ENCODE measurements around the gene PLCXD1.
"Not testable (repeated sequence)": the region's sequence is repeated elsewhere in the genome, so short reads cannot be mapped to it uniquely, and the experiment has no call there.

PLCXD1 gene

DNA sequence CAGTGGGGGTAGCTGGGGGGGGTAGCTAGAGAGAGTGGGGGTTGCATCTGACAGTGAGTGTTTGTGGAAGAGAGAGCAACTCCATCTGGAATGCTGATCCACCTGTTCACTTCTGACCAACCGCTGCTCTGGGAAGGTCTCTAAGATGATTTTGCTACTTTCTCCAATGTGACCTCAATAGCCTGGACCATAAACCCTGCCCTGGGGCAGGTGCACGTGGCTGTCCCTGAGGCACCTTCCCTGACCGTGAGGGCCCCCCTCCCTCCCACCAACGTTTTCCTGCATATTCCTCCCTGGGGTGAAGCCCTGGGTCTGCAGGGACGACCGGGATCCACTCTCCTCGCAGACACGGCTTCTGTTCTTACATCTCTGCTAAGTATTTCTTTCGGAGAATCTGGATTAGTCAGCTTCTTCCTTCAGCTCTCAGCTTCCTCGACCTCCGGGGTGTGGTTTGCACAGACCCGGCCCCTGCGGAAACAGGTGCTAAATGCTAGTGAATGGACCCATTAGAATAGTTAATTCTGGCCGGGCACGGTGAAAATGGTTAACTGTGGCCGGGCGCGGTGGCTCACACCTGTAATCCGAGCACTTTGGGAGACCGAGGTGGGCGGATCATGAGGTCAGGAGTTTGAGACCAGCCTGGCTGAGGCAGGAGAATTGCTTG is 21.4 kb upstream of the PLCXD1 start:
- no peak for DNase-seq (ENCODE audit: low read depth)
- TF ChIP-seq, protein P1, sequence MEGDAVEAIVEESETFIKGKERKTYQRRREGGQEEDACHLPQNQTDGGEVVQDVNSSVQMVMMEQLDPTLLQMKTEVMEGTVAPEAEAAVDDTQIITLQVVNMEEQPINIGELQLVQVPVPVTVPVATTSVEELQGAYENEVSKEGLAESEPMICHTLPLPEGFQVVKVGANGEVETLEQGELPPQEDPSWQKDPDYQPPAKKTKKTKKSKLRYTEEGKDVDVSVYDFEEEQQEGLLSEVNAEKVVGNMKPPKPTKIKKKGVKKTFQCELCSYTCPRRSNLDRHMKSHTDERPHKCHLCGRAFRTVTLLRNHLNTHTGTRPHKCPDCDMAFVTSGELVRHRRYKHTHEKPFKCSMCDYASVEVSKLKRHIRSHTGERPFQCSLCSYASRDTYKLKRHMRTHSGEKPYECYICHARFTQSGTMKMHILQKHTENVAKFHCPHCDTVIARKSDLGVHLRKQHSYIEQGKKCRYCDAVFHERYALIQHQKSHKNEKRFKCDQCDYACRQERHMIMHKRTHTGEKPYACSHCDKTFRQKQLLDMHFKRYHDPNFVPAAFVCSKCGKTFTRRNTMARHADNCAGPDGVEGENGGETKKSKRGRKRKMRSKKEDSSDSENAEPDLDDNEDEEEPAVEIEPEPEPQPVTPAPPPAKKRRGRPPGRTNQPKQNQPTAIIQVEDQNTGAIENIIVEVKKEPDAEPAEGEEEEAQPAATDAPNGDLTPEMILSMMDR (IDR thresholded peaks at IDR 0.05; ENCODE audit: low read depth, low read length, missing control alignments) = no peak
- no peak overlapping the region for H3K4me3 ChIP-seq (ENCODE audit: low read depth, low read length)

DNA sequence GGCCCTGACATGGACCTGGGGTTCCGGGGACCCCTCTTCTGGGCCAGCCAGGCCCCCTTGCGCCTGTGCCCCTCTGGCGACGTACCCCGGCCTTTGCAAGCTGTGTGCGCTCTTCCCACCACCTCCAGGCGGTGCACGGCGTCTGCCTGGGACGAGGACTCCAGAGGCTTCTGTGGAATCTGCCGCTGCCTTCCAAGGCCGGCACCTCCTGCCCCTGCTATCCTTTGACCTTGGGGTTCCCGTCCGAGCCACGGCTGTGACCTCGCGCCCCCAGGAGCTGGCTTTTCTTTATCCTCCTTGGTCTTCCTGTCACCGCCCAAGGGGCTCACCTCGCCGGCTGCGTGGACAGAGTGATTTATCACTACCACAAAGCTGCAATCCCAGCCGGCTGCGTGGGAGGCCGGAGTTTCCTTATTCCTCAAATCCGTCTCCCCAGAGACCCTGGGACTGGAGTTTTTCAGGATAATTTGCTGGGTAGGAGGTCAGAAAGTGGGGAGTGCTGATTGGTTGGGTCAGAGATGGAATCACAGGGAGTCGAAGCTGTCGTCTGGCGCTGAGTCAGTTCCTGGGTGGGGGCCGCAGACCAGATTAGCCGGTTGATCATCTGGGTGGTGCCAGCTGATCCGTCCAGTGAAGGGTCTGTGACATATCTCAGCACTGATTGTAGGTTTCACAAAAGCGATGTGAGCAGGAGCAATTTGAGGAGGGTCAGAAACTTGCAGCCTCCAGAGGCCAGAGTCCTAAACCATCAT is 19.8 kb upstream of the PLCXD1 start:
- no peak overlapping the region for H3K4me3 ChIP-seq (ENCODE audit: low read depth, low read length)
- DNase-seq (ENCODE audit: low read depth) = no peak
- TF ChIP-seq, protein P1 (IDR thresholded peaks at IDR 0.05; ENCODE audit: low read depth, low read length, missing control alignments) = no peak

DNA sequence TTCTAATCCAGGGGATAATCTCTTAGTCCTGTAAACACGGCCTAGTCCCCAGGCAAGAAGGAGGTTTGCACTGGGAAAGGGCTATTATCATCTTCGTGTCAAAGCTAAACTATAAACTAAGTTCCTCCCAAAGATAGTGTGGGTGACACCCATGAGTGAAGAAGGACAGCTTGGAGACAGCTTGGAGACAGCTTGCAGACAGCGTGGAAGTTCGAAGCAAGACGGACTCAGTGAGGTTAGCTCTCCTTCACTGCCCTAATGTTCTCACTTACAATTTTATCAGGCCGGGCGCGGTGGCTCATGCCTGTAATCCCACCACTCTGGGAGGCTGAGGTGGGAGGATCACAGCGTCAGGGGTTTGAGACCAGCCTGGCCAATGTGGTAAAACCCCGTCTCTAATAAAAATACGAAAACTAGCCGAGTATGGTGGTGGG is 19.2 kb upstream of the PLCXD1 start:
- H3K4me3 ChIP-seq (ENCODE audit: low read depth, low read length) = no peak overlapping the region

DNA sequence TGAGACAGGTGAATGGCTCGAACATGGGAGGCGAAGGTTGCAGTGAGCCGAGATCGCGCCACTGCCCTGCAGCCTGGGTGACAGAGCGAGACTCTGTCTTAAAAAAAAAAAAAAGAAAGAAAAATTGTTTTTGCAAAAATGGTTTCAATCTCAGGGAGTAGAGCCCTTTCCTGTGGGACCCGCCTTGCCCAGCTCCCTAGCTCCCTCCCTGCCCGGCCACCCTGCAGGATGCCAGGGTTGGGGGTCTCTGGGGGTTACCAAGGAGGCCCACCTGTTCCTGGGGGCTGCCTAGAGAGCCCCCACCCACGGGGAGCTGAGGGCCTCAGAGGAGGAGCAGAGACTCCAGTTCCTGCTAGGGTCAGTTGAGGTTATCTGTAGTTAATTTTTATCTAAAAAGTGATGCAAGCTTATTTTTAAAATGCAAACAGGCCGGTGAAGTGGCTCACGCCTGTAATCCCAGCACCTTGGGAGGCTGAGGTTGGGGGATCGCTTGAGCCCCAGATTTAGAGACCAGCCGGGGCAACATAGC is 18.7 kb upstream of the PLCXD1 start:
- H3K4me3 ChIP-seq (ENCODE audit: low read depth, low read length) = no peak overlapping the region
- TF ChIP-seq, protein P1 (IDR thresholded peaks at IDR 0.05; ENCODE audit: low read depth, low read length, missing control alignments) = no peak
- DNase-seq (ENCODE audit: low read depth) = no peak

More for the DNA sequence above, 19.2 kb upstream of the PLCXD1 start:
- TF ChIP-seq, protein P1 (IDR thresholded peaks at IDR 0.05; ENCODE audit: low read depth, low read length, missing control alignments) = no peak
- DNase-seq (ENCODE audit: low read depth) = no peak

DNA sequence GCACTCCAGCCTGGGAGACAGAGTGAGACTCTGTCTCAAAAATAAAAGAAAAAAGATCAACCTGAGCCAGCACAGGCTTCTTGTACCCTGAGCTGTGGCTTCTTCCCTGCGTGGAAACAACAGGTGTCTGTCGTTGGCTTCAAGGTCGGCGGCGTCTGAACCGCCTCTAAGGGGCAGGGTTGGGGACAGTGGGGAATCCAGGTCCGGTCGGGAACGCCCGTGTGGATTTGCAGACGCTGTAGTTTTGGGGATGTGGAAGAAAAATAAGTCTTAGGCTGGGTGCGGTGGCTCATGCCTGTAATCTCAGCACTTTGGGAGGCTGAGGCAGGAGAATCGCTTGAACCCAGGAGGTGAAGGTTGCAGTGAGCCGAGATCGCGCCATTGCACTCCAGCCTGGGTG is 17.2 kb upstream of the PLCXD1 start:
- DNase-seq (ENCODE audit: low read depth); H3K4me3 ChIP-seq (ENCODE audit: low read depth, low read length): not testable (repeated sequence)

DNA sequence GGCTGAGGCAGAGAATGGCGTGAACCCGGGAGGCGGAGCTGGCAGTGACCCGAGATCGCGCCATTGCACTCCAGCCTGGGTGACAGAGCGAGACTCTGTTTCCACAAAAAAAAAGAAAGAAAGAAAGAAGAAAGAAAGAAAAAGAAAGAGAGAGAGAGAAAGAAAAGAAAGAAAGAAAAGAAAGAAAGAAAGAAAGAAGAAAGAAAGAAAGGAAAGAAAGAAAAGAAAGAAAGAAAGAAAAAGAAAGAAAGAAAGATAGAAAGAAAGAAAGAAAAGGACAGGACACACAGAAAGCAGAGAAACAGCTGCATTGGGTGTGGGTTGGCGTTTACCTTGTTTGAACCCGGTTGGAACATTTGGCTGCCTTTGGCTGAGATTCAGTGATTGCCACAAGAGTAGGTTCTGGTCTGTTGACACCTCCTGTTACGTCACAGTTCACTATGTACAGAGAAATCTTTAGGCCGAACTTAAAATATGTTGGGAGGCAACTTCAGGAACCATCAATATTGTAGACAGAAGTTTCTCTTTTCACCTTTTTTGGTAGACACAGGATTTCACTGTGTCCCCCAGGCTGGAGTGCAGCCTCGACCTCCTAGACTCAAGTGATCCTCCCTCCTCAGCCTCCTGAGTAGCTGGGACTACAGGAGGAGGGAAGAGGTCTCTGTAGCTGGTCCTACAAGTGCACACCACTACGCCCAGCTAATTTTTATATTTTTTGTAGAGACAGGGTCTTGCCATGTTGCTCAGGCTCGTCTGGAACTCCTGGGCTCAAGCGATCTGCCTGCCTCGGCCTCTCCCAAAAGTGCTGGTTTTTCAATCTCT is 16.3 kb upstream of the PLCXD1 start:
- TF ChIP-seq, protein P1 (IDR thresholded peaks at IDR 0.05; ENCODE audit: low read depth, low read length, missing control alignments) = no peak

DNA sequence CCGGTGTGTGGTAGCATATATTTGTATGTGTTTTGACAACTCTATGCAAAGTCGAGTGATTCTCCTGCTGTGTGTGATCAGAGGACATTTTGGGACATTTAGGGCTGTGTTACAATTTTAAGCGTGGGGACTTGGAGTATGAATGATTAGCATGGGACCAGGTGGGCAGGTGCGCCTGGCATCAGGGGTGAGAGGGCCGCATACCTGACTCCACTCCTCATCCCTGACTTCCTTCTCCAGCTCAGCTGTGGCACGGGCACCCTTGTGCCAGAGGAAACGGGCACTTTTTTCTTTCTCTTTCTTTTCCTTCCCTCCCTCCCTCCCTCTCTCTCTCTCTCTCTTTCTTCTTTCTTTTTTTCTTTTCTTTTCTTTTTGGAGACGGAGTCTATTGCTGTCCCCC is 15.7 kb upstream of the PLCXD1 start:
- TF ChIP-seq, protein P1 (IDR thresholded peaks at IDR 0.05; ENCODE audit: low read depth, low read length, missing control alignments) = no peak
- DNase-seq (ENCODE audit: low read depth) = no peak
- H3K4me3 ChIP-seq (ENCODE audit: low read depth, low read length) = no peak overlapping the region

More for the DNA sequence above, 16.3 kb upstream of the PLCXD1 start:
- DNase-seq (ENCODE audit: low read depth) = no peak
- H3K4me3 ChIP-seq (ENCODE audit: low read depth, low read length) = no peak overlapping the region
